H1 (cell line): ENCODE measurements around the gene FGF14. TPM values are rescaled to one million over a fixed set of nuclear protein-coding genes. Genes with fewer than 3 reads are reported as not detected.

Source experiments
- CTCF ChIA-PET: fragments of 300-600 bp; sonication (Branson Sonifier 250); formaldehyde crosslinking; loops from one replicate; lab custom pipeline; 2021; ENCODE audit not compliant: partially characterized antibody; lab: Charles Lee
- POLR2A ChIA-PET: fragments of 300-600 bp; sonication (Branson Sonifier 250); formaldehyde crosslinking; loops from one replicate; lab custom pipeline; 2021; ENCODE audit warnings: inconsistent platforms; ENCODE audit not compliant: partially characterized antibody; lab: Charles Lee
- DNase-seq, 2 experiments: peaks; one replicate each; pipeline versions ENCODE4 v3.0.0 to v3.0.0-alpha.2; 2010 to 2022; ENCODE audit warnings: low spot score in 2 of 2, low read depth in 1 of 2, mixed read lengths in 1 of 2
- FAIRE-seq: peaks from 2 replicates; lab custom pipeline; 2011; peaks lifted over from hg19 to GRCh38; lab: Jason Lieb, UNC
- H2AFZ ChIP-seq: 2 replicates; pipeline ENCODE4 v1.8.1; 2012; ENCODE audit warnings: low read length, inconsistent platforms
- H2AK5ac ChIP-seq: 2 replicates; pipeline ENCODE4 v1.6.1; 2013; ENCODE audit warnings: low read depth, low read length
- H2BK120ac ChIP-seq: replicated peaks from 2 replicates; pipeline ENCODE3; 2013; ENCODE audit warnings: low read depth, low read length, inconsistent platforms
- H2BK12ac ChIP-seq: 2 replicates; pipeline ENCODE4 v1.6.1; 2013; ENCODE audit warnings: low read depth, low read length
- H2BK15ac ChIP-seq: 2 replicates; pipeline ENCODE4 v1.6.1; 2013; ENCODE audit warnings: low read length
- H2BK20ac ChIP-seq: 2 replicates; pipeline ENCODE4 v1.6.1; 2013; ENCODE audit warnings: low read length
- H2BK5ac ChIP-seq: 2 replicates; pipeline ENCODE4 v1.6.1; 2013; ENCODE audit warnings: low read depth, low read length
- H3K14ac ChIP-seq: 2 replicates; pipeline ENCODE4 v1.6.1; 2013; ENCODE audit warnings: inconsistent platforms; ENCODE audit not compliant: insufficient read length
- H3K18ac ChIP-seq: 2 replicates; pipeline ENCODE4 v1.6.1; 2013; ENCODE audit warnings: low read length; ENCODE audit errors: extremely low read depth
- H3K23ac ChIP-seq: 2 replicates; pipeline ENCODE4 v1.6.1; 2013; ENCODE audit warnings: inconsistent platforms; ENCODE audit not compliant: insufficient read length
- H3K23me2 ChIP-seq: 2 replicates; pipeline ENCODE4 v1.6.1; 2013; ENCODE audit warnings: low read depth, low read length
- H3K27ac ChIP-seq: 2 replicates; pipeline ENCODE4 v1.6.1; 2011; ENCODE audit warnings: low read depth, low read length, inconsistent platforms
- H3K27me3 ChIP-seq, 4 experiments: replicated peaks in 1 of 4; 1 replicate in 1 of 4; 2 replicates in 3 of 4; pipeline versions ENCODE4 v1.6.1 to v1.8.1; 2011 to 2013; ENCODE audit warnings: low read length in 3 of 4, mild to moderate bottlenecking in 3 of 4, inconsistent platforms in 2 of 4, mixed read lengths in 2 of 4, moderate library complexity in 1 of 4; ENCODE audit not compliant: control insufficient read depth in 3 of 4, insufficient read depth in 3 of 4; ENCODE audit errors: extremely low read depth in 1 of 4
- H3K36me3 ChIP-seq, 4 experiments: 2 replicates each; pipeline versions ENCODE4 v1.6.1 to v1.8.1; 2011 to 2013; ENCODE audit warnings: mild to moderate bottlenecking in 4 of 4, low read length in 3 of 4, moderate library complexity in 2 of 4, control low read depth in 1 of 4, inconsistent platforms in 1 of 4; ENCODE audit not compliant: insufficient read depth in 4 of 4, control insufficient read depth in 2 of 4
- H3K4ac ChIP-seq: replicated peaks from 2 replicates; pipeline ENCODE3; 2013; ENCODE audit warnings: low read length, low read depth, mixed read lengths, inconsistent platforms; ENCODE audit not compliant: insufficient read length
- H3K4me1 ChIP-seq, 4 experiments: replicated peaks in 1 of 4; 1 replicate in 1 of 4; 2 replicates in 3 of 4; pipeline versions ENCODE4 v1.6.1 to v1.8.1; 2011 to 2013; ENCODE audit warnings: low read length in 3 of 4, inconsistent platforms in 2 of 4, mixed read lengths in 1 of 4; ENCODE audit not compliant: insufficient read depth in 4 of 4, control insufficient read depth in 3 of 4
- H3K4me2 ChIP-seq, 2 experiments: 2 replicates each; pipeline versions ENCODE4 v1.6.1 to v1.8.1; 2011 to 2013; ENCODE audit warnings: low read depth in 2 of 2, low read length in 2 of 2, control low read depth in 1 of 2, inconsistent platforms in 1 of 2, mild to moderate bottlenecking in 1 of 2; ENCODE audit not compliant: insufficient read depth in 1 of 2
- H3K4me3 ChIP-seq, 4 experiments: fragments of 200-600, 300-600 bp in 1 of 4; sonication (generic), shearing (Covaris generic), sonication (Bioruptor Twin) in 1 of 4; 2 replicates each; pipeline versions ENCODE4 v1.5.1 to v1.8.1; 2011 to 2016; ENCODE audit warnings: low read length in 4 of 4, low read depth in 3 of 4, control low read depth in 2 of 4, inconsistent platforms in 2 of 4, mild to moderate bottlenecking in 2 of 4, mixed read lengths in 1 of 4, moderate library complexity in 1 of 4; ENCODE audit not compliant: insufficient read depth in 2 of 4; ENCODE audit errors: extremely low read depth in 1 of 4
- H3K56ac ChIP-seq: replicated peaks from 2 replicates; pipeline ENCODE3; 2013; ENCODE audit warnings: low read depth, mild to moderate bottlenecking, mixed read lengths, low read length, inconsistent platforms; ENCODE audit not compliant: insufficient read length
- H3K79me1 ChIP-seq: 2 replicates; pipeline ENCODE4 v1.6.1; 2013; ENCODE audit warnings: low read depth, low read length, control low read depth
- H3K79me2 ChIP-seq, 2 experiments: 2 replicates each; pipeline versions ENCODE4 v1.6.1 to v1.8.1; 2012 to 2013; ENCODE audit warnings: low read length in 2 of 2, mild to moderate bottlenecking in 2 of 2, inconsistent platforms in 1 of 2; ENCODE audit not compliant: insufficient read depth in 2 of 2, control insufficient read depth in 1 of 2
- H3K9ac ChIP-seq, 4 experiments: replicated peaks in 1 of 4; 1 replicate in 1 of 4; 2 replicates in 3 of 4; pipeline versions ENCODE4 v1.6.1 to v1.8.1; 2011 to 2013; ENCODE audit warnings: low read depth in 3 of 4, low read length in 3 of 4, control low read depth in 2 of 4, mild to moderate bottlenecking in 2 of 4, moderate library complexity in 2 of 4, inconsistent platforms in 1 of 4; ENCODE audit errors: extremely low read depth in 1 of 4
- H3K9me3 ChIP-seq, 2 experiments: 2 replicates each; pipeline versions ENCODE4 v1.6.1 to v1.8.1; 2012 to 2013; ENCODE audit warnings: mild to moderate bottlenecking in 2 of 2, moderate library complexity in 2 of 2, control low read depth in 1 of 2, inconsistent platforms in 1 of 2, low read depth in 1 of 2, low read length in 1 of 2, mixed read lengths in 1 of 2; ENCODE audit not compliant: insufficient read depth in 2 of 2
- H4K20me1 ChIP-seq, 2 experiments: replicated peaks in 1 of 2; 2 replicates each; pipeline versions ENCODE3 to v1.8.1; 2011 to 2013; ENCODE audit warnings: inconsistent platforms in 2 of 2, low read length in 2 of 2, mild to moderate bottlenecking in 1 of 2; ENCODE audit not compliant: insufficient read depth in 2 of 2, control insufficient read depth in 1 of 2
- H4K5ac ChIP-seq: 2 replicates; pipeline ENCODE4 v1.6.1; 2013; ENCODE audit warnings: low read length, low read depth, mixed read lengths, inconsistent platforms; ENCODE audit not compliant: insufficient read length
- H4K8ac ChIP-seq: 2 replicates; pipeline ENCODE4 v1.8.0; 2013; ENCODE audit warnings: mild to moderate bottlenecking, moderate library complexity, low read length, inconsistent platforms; ENCODE audit not compliant: insufficient read depth; ENCODE audit errors: extremely low read depth
- H4K91ac ChIP-seq: replicated peaks from 2 replicates; pipeline ENCODE3; 2013; ENCODE audit warnings: low read length, mixed read lengths, inconsistent platforms; ENCODE audit not compliant: insufficient read length
- EP300 ChIP-seq, 2 experiments: IDR thresholded peaks; 1 replicate in 1 of 2; 2 replicates in 1 of 2; pipeline ENCODE4 v1.6.1; 2011 to 2012; ENCODE audit warnings: low read depth in 2 of 2, low read length in 2 of 2, mild to moderate bottlenecking in 2 of 2, borderline replicate concordance in 1 of 2, inconsistent platforms in 1 of 2, moderate library complexity in 1 of 2
- WGBS, 2 experiments: shearing (Covaris generic) in 1 of 2; methylation state at CpG; one replicate each; pipeline versions ENCODE4 v1.1.6 to v1.1.7; 2013 to 2015; ENCODE audit warnings: low lambda C conversion rate in 2 of 2, mixed read lengths in 2 of 2, inconsistent platforms in 1 of 2, low coverage in 1 of 2, missing lambda C conversion rate in 1 of 2; ENCODE audit not compliant: insufficient replicate concordance in 2 of 2, insufficient coverage in 1 of 2, insufficient read length in 1 of 2; ENCODE audit errors: extremely low coverage in 1 of 2, missing lambda C conversion rate in 1 of 2; 5-methylcytosine and 5-hydroxymethylcytosine counted together
- polyA plus RNA-seq, 7 experiments: library from polyadenylated mRNA; depleted of rRNA in 3 of 7; stranded (reverse) in 5 of 7; unstranded in 2 of 7; fragments of >200 nt in 5 of 7; fragments of 200-250 nt in 2 of 7; gene quantifications; 1 replicate in 5 of 7; 2 replicates in 1 of 7; 4 replicates in 1 of 7; pipeline versions ENCODE4 v1.2.1 to v1.2.3, GENCODE V29; 2011 to 2013; ENCODE audit warnings: missing spikeins in 2 of 7, mixed read lengths in 2 of 7
- total RNA-seq: library from RNA; stranded (reverse); fragmentation: NEBNext Ultra II Directional; extraction: Animal tissue kit (Norgen Biotek cat#: 25700); gene quantifications from 2 replicates; pipeline ENCODE4 v1.2.1, GENCODE V29; 2021

Gene FGF14
- total and polyA plus RNA-seq, 2 of the 8 experiments (the other 6 are each of a cell fraction or from before 2014, with no cell fraction given), result 0.05 to 0.58 TPM

DNA sequence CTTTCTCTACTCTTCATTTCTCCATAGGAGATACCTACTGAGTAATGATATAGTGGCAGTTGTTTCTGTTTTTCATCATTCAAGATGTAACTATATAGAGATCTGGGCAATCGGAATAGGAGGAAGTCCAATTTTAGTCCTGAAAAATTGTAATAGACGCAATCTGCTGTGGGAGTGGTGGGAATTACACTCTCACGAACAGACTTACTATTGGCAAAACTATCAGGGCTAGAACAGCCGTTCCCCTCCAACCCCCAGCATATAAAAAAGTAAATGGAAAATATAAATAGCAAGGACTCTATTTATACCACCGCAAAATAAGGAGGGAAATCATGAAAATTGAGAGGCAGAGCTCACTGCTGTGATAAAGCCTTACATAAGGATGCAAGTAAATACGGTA, 330.1 kb downstream of the FGF14 start:
- Histone ChIP-seq H2BK120ac (no peak overlapping the region), H3K79me2 (no peaks in the 10 kb centered on the region), H3K18ac (no peak overlapping the region), H3K23ac (no peak overlapping the region), H3K4me3 (no peak overlapping the region), H3K9me3 (peaks cover 0 to 8% of the 10 kb centered on the region in 2 experiments; a peak in 1 of 4 replicates), H3K36me3 (no peaks in the 10 kb centered on the region), H3K79me1 (no peaks in the 10 kb centered on the region), H2BK20ac (no peak overlapping the region), H2AFZ (no peak overlapping the region), H3K4me1 (no peaks in the 10 kb centered on the region), H4K8ac (no peak overlapping the region), H3K14ac (no peak overlapping the region), H4K91ac (no peak overlapping the region), H2BK12ac (no peak overlapping the region), H3K56ac (no peak overlapping the region), H3K9ac (no peak overlapping the region), H4K20me1 (no peaks in the 10 kb centered on the region), H3K4me2 (no peak overlapping the region), H4K5ac (no peak overlapping the region), H3K23me2 (no peaks in the 10 kb centered on the region), H2BK5ac (no peak overlapping the region), H2AK5ac (no peak overlapping the region), H3K27me3 (no peaks in the 10 kb centered on the region), H3K27ac (no peak overlapping the region), H2BK15ac (no peak overlapping the region), H3K4ac (no peak overlapping the region)
- WGBS, 2 experiments, result 87% methylated on average over 6 of the region's 6 CpGs; no CpG with 5 or more reads in 1 of the 2 experiments
- CTCF ChIA-PET, result interaction anchor here (1.5 kb wide), 1 partner anchor 17 kb away, joined by 3 read pairs; no protein-coding TSS in a partner anchor
- no peak for TF ChIP-seq EP300 (IDR thresholded peaks at IDR 0.05; ENCODE audit: borderline replicate concordance in 1 of 2, low read depth in 2 of 2, low read length in 2 of 2)
- no peak for FAIRE-seq
- POLR2A ChIA-PET, result no interaction called here
- DNase-seq, result no peak
